Measurements from ENCODE around the gene DHX9. TPM values are rescaled to one million over a fixed set of nuclear protein-coding genes. Genes with fewer than 3 reads are reported as not detected.

DHX9 gene
- total RNA-seq: 101 and 122 TPM in 2 replicates

DNA sequence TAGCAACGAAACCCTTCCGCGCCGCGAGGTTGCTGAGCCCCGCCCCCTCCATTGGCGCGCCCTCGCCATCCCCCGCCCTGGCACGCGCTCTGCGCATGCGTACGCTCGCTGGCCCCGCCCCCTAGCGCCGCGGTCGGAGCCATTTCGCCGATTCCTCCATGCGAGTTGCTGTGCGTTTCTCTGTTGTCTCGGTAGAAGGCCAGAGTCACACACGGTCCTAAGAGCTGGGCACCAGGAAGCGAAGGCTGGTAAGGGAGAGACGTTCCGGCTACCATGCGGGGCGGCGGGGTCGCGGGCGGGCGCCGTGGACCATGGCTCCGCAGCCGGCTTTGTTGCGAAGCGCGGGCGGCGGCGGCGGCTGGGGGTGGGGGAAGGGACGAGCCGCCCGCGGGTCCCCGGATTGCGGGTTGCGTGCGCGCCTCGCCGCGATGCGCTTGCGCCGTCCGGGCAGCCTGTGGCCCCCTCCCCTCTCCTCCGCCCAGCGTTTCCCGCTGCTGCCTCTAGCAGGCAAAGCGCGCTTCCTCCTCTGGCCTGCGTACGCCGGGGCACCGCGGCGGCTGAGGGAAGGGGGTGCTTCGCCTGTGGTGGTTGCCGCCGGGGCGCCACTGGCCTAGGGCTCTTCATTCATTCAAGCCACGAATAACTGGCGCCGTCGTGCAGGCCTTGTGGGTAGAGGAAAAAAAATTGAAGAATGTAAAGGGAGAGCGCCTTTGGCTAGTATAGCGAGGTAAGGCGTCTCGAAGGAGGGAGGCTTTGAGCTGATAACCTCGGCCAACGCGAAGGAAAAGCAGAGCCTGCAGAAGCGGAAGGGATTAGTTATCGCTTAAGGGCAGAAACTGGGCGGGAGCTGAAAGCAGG lies at the start of gene DHX9:
TSS of gene DHX9 (plus strand) at position 139 of the 858 bp plus-strand sequence. CDS start 3,220 bp downstream, outside the sequence.

Other genes starting within 250 kb of the DHX9 start
- 0.95 and 1.1 TPM in 2 replicates for gene RGS16, start 235.0 kb upstream of the DHX9 start, total RNA-seq
- under 0.01 and 0.09 TPM in 2 replicates for gene RGS8, start 154.8 kb upstream of the DHX9 start, total RNA-seq
- 3.0 and 3.2 TPM in 2 replicates for gene NPL, start 49.6 kb upstream of the DHX9 start, total RNA-seq
- under 0.01 TPM in 1 of 2 replicates, not detected in the other for gene SHCBP1L, start 113.8 kb downstream of the DHX9 start, total RNA-seq
- 542 and 655 TPM in 2 replicates for gene LAMC1, start 184.1 kb downstream of the DHX9 start, total RNA-seq

All from bronchial smooth muscle cell (primary cell).